ENCODE data around the gene PTGFRN.

PTGFRN gene

GRCh38 chr1:117032681-117033539 is 123.2 kb downstream of the PTGFRN start:
- DNase-seq: no peak

- DNase-seq: no peak
Observed at GRCh38 chr1:117033772-117034171, 124.1 kb downstream of the PTGFRN start.

GRCh38 chr1:117034791-117035290 is 125.1 kb downstream of the PTGFRN start:
- DNase-seq: no peak

GRCh38 chr1:117036018-117036461 is 126.3 kb downstream of the PTGFRN start:
- DNase-seq: no peak

- no peak for DNase-seq
Observed at GRCh38 chr1:117037802-117038201, 128.1 kb downstream of the PTGFRN start.

- no peak for DNase-seq
Observed at GRCh38 chr1:117038236-117038635, 128.5 kb downstream of the PTGFRN start.

Measured in hypothalamus (tissue), 51 donors.